ENCODE measurements around the gene ZNF341. TPM values are rescaled to one million over a fixed set of nuclear protein-coding genes. Genes with fewer than 3 reads are reported as not detected.

Gene ZNF341
- total and polyA plus RNA-seq, 7 donors = 1.2 to 7.9 (median 2.5) TPM

- WGBS, 2 donors = 73 to 79% methylated on average over 5 of the region's 5 CpGs
Observed at GRCh38 chr20:33817411-33817810, 85.6 kb downstream of the ZNF341 start.

GRCh38 chr20:33819456-33819855, 87.7 kb downstream of the ZNF341 start:
- no peak for DNase-seq
- 94 to 95% methylated on average over 1 of the region's 1 CpG for WGBS, 2 donors
- Histone ChIP-seq H3K9me3 (no peaks in the 10 kb centered on the region), H3K4me3 (no peak overlapping the region), H3K27me3 (no peaks in the 10 kb centered on the region), H3K36me3 (no peaks in the 10 kb centered on the region), H3K27ac (no peak overlapping the region), H3K4me1 (peaks cover 0 to 64% (median 59%) of the 10 kb centered on the region in 4 donors)
- no peak for TF ChIP-seq POLR2AphosphoS5 (IDR thresholded peaks at IDR 0.05)
- no peak for TF ChIP-seq POLR2A (IDR thresholded peaks at IDR 0.05)
- no peak for TF ChIP-seq EP300 (IDR thresholded peaks at IDR 0.05)
- TF ChIP-seq, protein P1, sequence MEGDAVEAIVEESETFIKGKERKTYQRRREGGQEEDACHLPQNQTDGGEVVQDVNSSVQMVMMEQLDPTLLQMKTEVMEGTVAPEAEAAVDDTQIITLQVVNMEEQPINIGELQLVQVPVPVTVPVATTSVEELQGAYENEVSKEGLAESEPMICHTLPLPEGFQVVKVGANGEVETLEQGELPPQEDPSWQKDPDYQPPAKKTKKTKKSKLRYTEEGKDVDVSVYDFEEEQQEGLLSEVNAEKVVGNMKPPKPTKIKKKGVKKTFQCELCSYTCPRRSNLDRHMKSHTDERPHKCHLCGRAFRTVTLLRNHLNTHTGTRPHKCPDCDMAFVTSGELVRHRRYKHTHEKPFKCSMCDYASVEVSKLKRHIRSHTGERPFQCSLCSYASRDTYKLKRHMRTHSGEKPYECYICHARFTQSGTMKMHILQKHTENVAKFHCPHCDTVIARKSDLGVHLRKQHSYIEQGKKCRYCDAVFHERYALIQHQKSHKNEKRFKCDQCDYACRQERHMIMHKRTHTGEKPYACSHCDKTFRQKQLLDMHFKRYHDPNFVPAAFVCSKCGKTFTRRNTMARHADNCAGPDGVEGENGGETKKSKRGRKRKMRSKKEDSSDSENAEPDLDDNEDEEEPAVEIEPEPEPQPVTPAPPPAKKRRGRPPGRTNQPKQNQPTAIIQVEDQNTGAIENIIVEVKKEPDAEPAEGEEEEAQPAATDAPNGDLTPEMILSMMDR (IDR thresholded peaks at IDR 0.05) = no peak
- intact Hi-C loops (cut with DNase I) = no loop called here

More at GRCh38 chr20:33817411-33817810, 85.6 kb downstream of the ZNF341 start:
- Histone ChIP-seq H3K27me3 (no peaks in the 10 kb centered on the region), H3K36me3 (no peaks in the 10 kb centered on the region), H3K27ac (peak overlapping the region in 1 of 4 donors; percentile 34), H3K9me3 (no peaks in the 10 kb centered on the region), H3K4me3 (no peak overlapping the region), H3K4me1 (peaks cover 0 to 83% (median 75%) of the 10 kb centered on the region in 4 donors)
- DNase-seq = no peak
- intact Hi-C loops (cut with DNase I) = no loop called here
- TF ChIP-seq EP300 (IDR thresholded peaks at IDR 0.05) (no peak), POLR2AphosphoS5 (IDR thresholded peaks at IDR 0.05) (no peak), POLR2A (IDR thresholded peaks at IDR 0.05) (no peak)
- TF ChIP-seq, protein P1 (IDR thresholded peaks at IDR 0.05) = no peak

- H3K4me3 ChIP-seq = no peak overlapping the region
- no peaks in the 10 kb centered on the region for H3K9me3 ChIP-seq
- H3K36me3 ChIP-seq = no peaks in the 10 kb centered on the region
- no peak for TF ChIP-seq EP300 (IDR thresholded peaks at IDR 0.05)
- TF ChIP-seq, protein P1 (IDR thresholded peaks at IDR 0.05) = no peak
- TF ChIP-seq POLR2AphosphoS5 (IDR thresholded peaks at IDR 0.05) = no peak
- no peak for TF ChIP-seq POLR2A (IDR thresholded peaks at IDR 0.05)
- WGBS, 2 donors = 94 to 98% methylated on average over 1 of the region's 1 CpG
- peaks cover 0 to 64% (median 54%) of the 10 kb centered on the region in 4 donors for H3K4me1 ChIP-seq
- no peaks in the 10 kb centered on the region for H3K27me3 ChIP-seq
- intact Hi-C loops (cut with DNase I) = no loop called here
- H3K27ac ChIP-seq = no peak overlapping the region
- DNase-seq = no peak
Observed at GRCh38 chr20:33820362-33820761, 88.6 kb downstream of the ZNF341 start.

GRCh38 chr20:33821270-33821836, 89.6 kb downstream of the ZNF341 start:
- Histone ChIP-seq H3K27ac (no peak overlapping the region), H3K9me3 (no peaks in the 10 kb centered on the region), H3K36me3 (no peaks in the 10 kb centered on the region), H3K4me3 (no peak overlapping the region), H3K27me3 (no peaks in the 10 kb centered on the region), H3K4me1 (peaks cover 0 to 64% (median 56%) of the 10 kb centered on the region in 4 donors)
- WGBS, 2 donors = 82 to 87% methylated on average over 4 of the region's 4 CpGs
- DNase-seq = no peak
- TF ChIP-seq EP300 (IDR thresholded peaks at IDR 0.05) = no peak
- TF ChIP-seq, protein P1 (IDR thresholded peaks at IDR 0.05) = no peak
- no peak for TF ChIP-seq POLR2AphosphoS5 (IDR thresholded peaks at IDR 0.05)
- intact Hi-C loops (cut with DNase I) = no loop called here

GRCh38 chr20:33822423-33822822, 90.6 kb downstream of the ZNF341 start:
- peaks cover 0 to 64% (median 56%) of the 10 kb centered on the region in 4 donors for H3K4me1 ChIP-seq
- no peak for DNase-seq
- no peak for TF ChIP-seq EP300 (IDR thresholded peaks at IDR 0.05)
- no peak for TF ChIP-seq POLR2A (IDR thresholded peaks at IDR 0.05)
- TF ChIP-seq POLR2AphosphoS5 (IDR thresholded peaks at IDR 0.05) = no peak
- TF ChIP-seq, protein P1 (IDR thresholded peaks at IDR 0.05) = no peak

More at GRCh38 chr20:33822423-33822822, 90.6 kb downstream of the ZNF341 start:
- intact Hi-C loops (cut with DNase I) = no loop called here
- no peak overlapping the region for H3K27ac ChIP-seq
- no peaks in the 10 kb centered on the region for H3K27me3 ChIP-seq
- WGBS, 2 donors = 95 to 96% methylated on average over 5 of the region's 5 CpGs
- no peaks in the 10 kb centered on the region for H3K36me3 ChIP-seq
- no peaks in the 10 kb centered on the region for H3K9me3 ChIP-seq
- no peak overlapping the region for H3K4me3 ChIP-seq

Data from sigmoid colon (tissue), 7 donors.